Activated B cell treated with CpG ODN at 0.5 μM for 24 hours (primary cell): ENCODE results near the gene IRAK3. TPM values are rescaled to one million over a fixed set of nuclear protein-coding genes. Genes with fewer than 3 reads are reported as not detected.
A peak's percentile ranks its signal among the peaks of the same experiment; 100 is the strongest.

Source experiments
- ATAC-seq: fragments of 200-7000 bp; cut with Tn5 transposase; one replicate; pipeline ENCODE4 v1.10.0; 2021; ENCODE audit warnings: low read depth, mild to moderate bottlenecking, moderate library complexity
- CTCF ChIA-PET: fragments of 350-600 bp; sonication (Branson Sonifier 250); formaldehyde crosslinking; loops from one replicate; lab custom pipeline; 2021; ENCODE audit warnings: antibody characterized with exemption; lab: Charles Lee
- POLR2A ChIA-PET: fragments of 350-600 bp; sonication (Branson Sonifier 250); formaldehyde crosslinking; loops from one replicate; lab custom pipeline; 2021; ENCODE audit warnings: antibody characterized with exemption; lab: Charles Lee
- DNase-seq: peaks from one replicate; pipeline ENCODE4 v3.0.0; 2022
- H3K27ac Mint-ChIP-seq: one replicate; pipeline ENCODE4 v1.8.0; 2020; ENCODE audit warnings: mixed read lengths
- H3K27me3 Mint-ChIP-seq: one replicate; pipeline ENCODE4 v1.8.0; 2021; ENCODE audit warnings: mixed read lengths
- H3K36me3 Mint-ChIP-seq: one replicate; pipeline ENCODE4 v1.8.0; 2021; ENCODE audit warnings: low read depth, mixed read lengths
- H3K4me1 Mint-ChIP-seq: one replicate; pipeline ENCODE4 v1.8.0; 2021; ENCODE audit warnings: mixed read lengths
- H3K4me3 Mint-ChIP-seq: one replicate; pipeline ENCODE4 v1.8.0; 2020; ENCODE audit warnings: mild to moderate bottlenecking, mixed read lengths
- H3K9me3 Mint-ChIP-seq: one replicate; pipeline ENCODE4 v1.8.0; 2020; ENCODE audit warnings: mixed read lengths
- CTCF ChIP-seq: fragments of 200-600 bp; IDR thresholded peaks from one replicate; pipeline ENCODE4 v1.8.0; 2022; ENCODE audit warnings: antibody characterized with exemption, mild to moderate bottlenecking
- intact Hi-C: fragments of 100-400 bp; cut with micrococcal nuclease; formaldehyde crosslinking; loops from one replicate; pipeline ENCODE4 v1.15.1; 2024
- total RNA-seq: library from RNA; stranded (reverse); gene quantifications from 2 replicates; pipeline ENCODE4 v1.2.3, GENCODE V29; 2022

IRAK3 gene
- total RNA-seq, 1 donor from 2014 or later = 6.6 TPM

GRCh38 chr12:66196806-66197205 is 7.8 kb downstream of the IRAK3 start:
- ChIA-PET CTCF (interaction anchor here (0.5 to 1.6 kb wide), 2 partner anchors 27 to 430 kb away, joined by 3 to 7 read pairs; partner anchors contain the start of gene TMBIM4), POLR2A (interaction anchor here (0.5 to 3.5 kb wide), 9 partner anchors 10 to 1840 kb away, joined by 3 to 28 read pairs (median 4); partner anchors contain the start of genes LLPH and TMBIM4)
- ATAC-seq (peak; percentile 95), DNase-seq (no peak)
- H3K27me3 Mint-ChIP-seq = peaks cover 11% of the 10 kb centered on the region
- no peaks in the 10 kb centered on the region for H3K36me3 Mint-ChIP-seq
- peak overlapping the region; percentile 52 for H3K4me3 Mint-ChIP-seq
- intact Hi-C loops = loop anchor here (1.0 to 2.0 kb wide), 6 partner anchors 8 to 465 kb away; partner anchors contain the start of genes HELB, IRAK3 and TMBIM4
- peaks cover 6% of the 10 kb centered on the region for H3K9me3 Mint-ChIP-seq
- TF ChIP-seq CTCF = no peak
- peak overlapping the region; percentile 41 for H3K27ac Mint-ChIP-seq
- H3K4me1 Mint-ChIP-seq = peaks cover 32% of the 10 kb centered on the region

GRCh38 chr12:66197495-66197921 is 8.5 kb downstream of the IRAK3 start:
- H3K4me3 Mint-ChIP-seq = no peak overlapping the region
- ChIA-PET POLR2A (interaction anchor here (0.6 to 3.5 kb wide), 4 partner anchors 28 to 40 kb away, joined by 3 to 28 read pairs (median 10); partner anchors contain the start of gene TMBIM4), CTCF (interaction anchor here (1.6 kb wide), 1 partner anchor 28 kb away, joined by 7 read pairs; the partner anchor contains the start of gene TMBIM4)
- intact Hi-C loops = loop anchor here (1.0 to 2.0 kb wide), 5 partner anchors 8 to 105 kb away; partner anchors contain the start of genes HELB, IRAK3 and TMBIM4
- DNase-seq (no peak), ATAC-seq (no peak)
- H3K27ac Mint-ChIP-seq = no peak overlapping the region
- H3K4me1 Mint-ChIP-seq = peaks cover 32% of the 10 kb centered on the region
- TF ChIP-seq CTCF = no peak
- H3K9me3 Mint-ChIP-seq = peaks cover 6% of the 10 kb centered on the region
- peaks cover 13% of the 10 kb centered on the region for H3K27me3 Mint-ChIP-seq
- no peaks in the 10 kb centered on the region for H3K36me3 Mint-ChIP-seq

- H3K27me3 Mint-ChIP-seq = peaks cover 13% of the 10 kb centered on the region
- ChIA-PET POLR2A (interaction anchor here (0.6 kb wide), 2 partner anchors 10 to 130 kb away, joined by 4 to 11 read pairs; no protein-coding TSS in a partner anchor), CTCF (no interaction called here)
These were observed 10.1 kb downstream of the IRAK3 start for GRCh38 chr12:66199141-66199540.

GRCh38 chr12:66199831-66200509 is 11.0 kb downstream of the IRAK3 start:
- Mint-ChIP-seq H3K4me3 (no peak overlapping the region), H3K27me3 (peaks cover 10% of the 10 kb centered on the region), H3K27ac (no peak overlapping the region), H3K36me3 (no peaks in the 10 kb centered on the region), H3K4me1 (peaks cover 31% of the 10 kb centered on the region), H3K9me3 (peaks cover 6% of the 10 kb centered on the region)
- DNase-seq (no peak), ATAC-seq (no peak)
- intact Hi-C loops = no loop called here
- ChIA-PET CTCF (no interaction called here), POLR2A (no interaction called here)
- TF ChIP-seq CTCF = no peak

More at GRCh38 chr12:66199141-66199540, 10.1 kb downstream of the IRAK3 start:
- ATAC-seq = no peak
- intact Hi-C loops = no loop called here
- H3K4me3 Mint-ChIP-seq = no peak overlapping the region
- no peak for DNase-seq
- H3K27ac Mint-ChIP-seq = no peak overlapping the region
- no peaks in the 10 kb centered on the region for H3K36me3 Mint-ChIP-seq
- H3K9me3 Mint-ChIP-seq = peaks cover 6% of the 10 kb centered on the region
- TF ChIP-seq CTCF = no peak
- H3K4me1 Mint-ChIP-seq = peaks cover 35% of the 10 kb centered on the region

- intact Hi-C loops = loop anchor here (2.0 kb wide), 1 partner anchor 13 kb away; no protein-coding TSS in a partner anchor
- peak overlapping the region; percentile 10 for H3K27ac Mint-ChIP-seq
These were observed 14.8 kb downstream of the IRAK3 start for GRCh38 chr12:66203820-66204219.

More at GRCh38 chr12:66203820-66204219, 14.8 kb downstream of the IRAK3 start:
- CTCF ChIA-PET = no interaction called here
- DNase-seq (no peak), ATAC-seq (no peak)
- H3K4me1 Mint-ChIP-seq = peaks cover 10% of the 10 kb centered on the region
- H3K4me3 Mint-ChIP-seq = no peak overlapping the region
- H3K27me3 Mint-ChIP-seq = peaks cover 13% of the 10 kb centered on the region
- POLR2A ChIA-PET = interaction anchor here (0.8 to 1.2 kb wide), 2 partner anchors 13 to 34 kb away, joined by 3 to 10 read pairs; partner anchors contain the start of gene TMBIM4
- peaks cover 6% of the 10 kb centered on the region for H3K9me3 Mint-ChIP-seq
- no peak for TF ChIP-seq CTCF
- no peaks in the 10 kb centered on the region for H3K36me3 Mint-ChIP-seq
